ENCODE measurements around the gene KIAA1328. TPM values are rescaled to one million over a fixed set of nuclear protein-coding genes. Genes with fewer than 3 reads are reported as not detected.

KIAA1328 gene
- total and polyA plus RNA-seq, 2 experiments from 2014 or later = 3.3 to 12.5 TPM

DNA sequence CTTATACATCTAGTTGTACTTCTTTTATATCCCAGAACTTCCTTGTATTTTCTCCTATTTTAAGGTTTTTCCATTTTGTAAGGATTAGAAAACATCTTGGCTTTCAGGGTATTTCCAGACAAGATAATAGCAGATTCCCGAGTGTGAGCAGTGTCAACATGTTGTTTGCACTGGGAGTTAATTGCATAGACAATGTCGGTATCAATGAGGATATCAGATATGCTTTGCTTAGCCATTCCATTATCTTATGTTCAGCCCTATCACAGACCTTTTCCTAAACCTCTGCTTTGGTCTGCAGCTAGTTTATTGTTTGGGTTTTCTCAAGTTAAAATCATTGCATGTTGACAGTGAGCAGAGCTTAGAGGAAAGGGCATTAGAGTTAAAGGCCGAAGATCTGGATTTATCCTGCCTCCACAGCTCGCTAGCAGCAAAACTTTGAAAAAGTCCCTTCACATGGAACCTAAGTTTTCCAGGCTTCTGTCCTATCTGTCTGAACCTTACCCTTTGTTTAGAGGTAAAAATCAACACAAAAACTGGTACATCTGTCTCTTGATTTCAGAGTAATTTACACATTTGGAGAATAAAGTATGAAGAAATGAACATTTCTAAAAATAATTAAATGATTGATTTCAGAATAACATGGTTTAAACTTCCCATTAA is 355.4 kb downstream of the KIAA1328 start:
- TF ChIP-seq EZH2phosphoT487 (IDR thresholded peaks at IDR 0.05; ENCODE audit: low read depth, severe bottlenecking, unreplicated experiment) = no peak
- no peak for TF ChIP-seq EZH2 (IDR thresholded peaks at IDR 0.05; ENCODE audit: borderline replicate concordance)
- TF ChIP-seq, protein P1, sequence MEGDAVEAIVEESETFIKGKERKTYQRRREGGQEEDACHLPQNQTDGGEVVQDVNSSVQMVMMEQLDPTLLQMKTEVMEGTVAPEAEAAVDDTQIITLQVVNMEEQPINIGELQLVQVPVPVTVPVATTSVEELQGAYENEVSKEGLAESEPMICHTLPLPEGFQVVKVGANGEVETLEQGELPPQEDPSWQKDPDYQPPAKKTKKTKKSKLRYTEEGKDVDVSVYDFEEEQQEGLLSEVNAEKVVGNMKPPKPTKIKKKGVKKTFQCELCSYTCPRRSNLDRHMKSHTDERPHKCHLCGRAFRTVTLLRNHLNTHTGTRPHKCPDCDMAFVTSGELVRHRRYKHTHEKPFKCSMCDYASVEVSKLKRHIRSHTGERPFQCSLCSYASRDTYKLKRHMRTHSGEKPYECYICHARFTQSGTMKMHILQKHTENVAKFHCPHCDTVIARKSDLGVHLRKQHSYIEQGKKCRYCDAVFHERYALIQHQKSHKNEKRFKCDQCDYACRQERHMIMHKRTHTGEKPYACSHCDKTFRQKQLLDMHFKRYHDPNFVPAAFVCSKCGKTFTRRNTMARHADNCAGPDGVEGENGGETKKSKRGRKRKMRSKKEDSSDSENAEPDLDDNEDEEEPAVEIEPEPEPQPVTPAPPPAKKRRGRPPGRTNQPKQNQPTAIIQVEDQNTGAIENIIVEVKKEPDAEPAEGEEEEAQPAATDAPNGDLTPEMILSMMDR (IDR thresholded peaks at IDR 0.05; ENCODE audit: poor library complexity) = no peak
- H3K9me3 ChIP-seq (ENCODE audit: low read depth) = no peaks in the 10 kb centered on the region
- no peak overlapping the region for H2AFZ ChIP-seq
- H3K4me3 ChIP-seq = no peak overlapping the region
- H3K79me2 ChIP-seq = no peaks in the 10 kb centered on the region
- no peak overlapping the region for H3K4me2 ChIP-seq
- no peak for DNase-seq (ENCODE audit: low spot score)
- H3K36me3 ChIP-seq (replicated peaks; ENCODE audit: insufficient read depth, low read depth) = no peaks in the 10 kb centered on the region
- no peaks in the 10 kb centered on the region for H3K9me2 ChIP-seq (replicated peaks; ENCODE audit: insufficient read depth)
- no peaks in the 10 kb centered on the region for H3K27me3 ChIP-seq
- no peak overlapping the region for H3K27ac ChIP-seq
- H4K20me1 ChIP-seq (ENCODE audit: insufficient read depth, poor library complexity, severe bottlenecking) = no peaks in the 10 kb centered on the region
- WGBS (ENCODE audit: low lambda C conversion rate, missing lambda C conversion rate) = 35% methylated on average over 4 of the region's 4 CpGs
- H3K4me1 ChIP-seq (ENCODE audit: insufficient read depth) = no peaks in the 10 kb centered on the region

DNA sequence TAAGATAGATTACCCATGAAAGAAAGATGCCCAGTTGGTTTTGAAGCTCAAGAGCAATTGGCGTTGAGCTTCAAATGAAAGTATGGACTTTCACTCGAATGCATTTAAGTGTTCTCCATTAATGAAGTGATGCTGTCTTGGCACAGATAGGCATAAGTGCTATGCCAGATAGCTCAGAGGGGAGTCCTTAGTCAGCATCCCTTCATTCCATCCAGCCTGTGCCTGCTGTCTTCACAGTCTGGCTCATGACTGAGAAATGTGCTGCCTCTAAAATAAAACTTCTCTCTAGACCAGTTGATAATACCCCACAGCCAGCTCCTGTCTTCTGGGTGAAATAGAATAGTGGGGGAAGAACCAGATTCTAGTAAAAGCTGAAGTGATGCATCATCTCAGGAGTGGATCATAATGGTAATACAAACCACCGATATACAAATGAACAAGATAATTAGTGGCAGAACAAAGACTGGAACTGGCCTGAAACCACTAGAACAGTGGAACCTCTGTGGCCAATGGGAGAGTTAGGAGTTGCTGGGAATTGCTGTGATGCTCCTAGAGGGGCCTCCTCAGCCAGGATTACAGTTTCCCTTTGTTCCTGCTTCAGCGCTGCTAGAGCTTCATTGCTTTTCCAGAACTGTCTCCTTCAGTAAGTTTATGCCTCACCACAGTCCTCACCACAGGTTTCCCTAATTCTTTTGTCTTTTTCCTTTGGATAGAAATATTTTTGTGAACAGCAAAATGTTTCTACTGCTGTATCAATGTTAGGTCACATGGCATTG is 359.3 kb downstream of the KIAA1328 start:
- no peak overlapping the region for H2AFZ ChIP-seq
- no peak overlapping the region for H3K27ac ChIP-seq
- H3K79me2 ChIP-seq = no peaks in the 10 kb centered on the region
- no peak for DNase-seq (ENCODE audit: low spot score)
- H3K4me1 ChIP-seq (ENCODE audit: insufficient read depth) = no peaks in the 10 kb centered on the region
- no peak for TF ChIP-seq EZH2phosphoT487 (IDR thresholded peaks at IDR 0.05; ENCODE audit: low read depth, severe bottlenecking, unreplicated experiment)
- no peaks in the 10 kb centered on the region for H3K36me3 ChIP-seq (replicated peaks; ENCODE audit: insufficient read depth, low read depth)
- no peaks in the 10 kb centered on the region for H3K27me3 ChIP-seq
- WGBS (ENCODE audit: low lambda C conversion rate, missing lambda C conversion rate) = 90% methylated on average over 4 of the region's 4 CpGs
- H3K4me3 ChIP-seq = no peak overlapping the region
- no peaks in the 10 kb centered on the region for H3K9me3 ChIP-seq (ENCODE audit: low read depth)
- H3K4me2 ChIP-seq = no peak overlapping the region
- no peaks in the 10 kb centered on the region for H3K9me2 ChIP-seq (replicated peaks; ENCODE audit: insufficient read depth)
- H4K20me1 ChIP-seq (ENCODE audit: insufficient read depth, poor library complexity, severe bottlenecking) = no peaks in the 10 kb centered on the region

DNA sequence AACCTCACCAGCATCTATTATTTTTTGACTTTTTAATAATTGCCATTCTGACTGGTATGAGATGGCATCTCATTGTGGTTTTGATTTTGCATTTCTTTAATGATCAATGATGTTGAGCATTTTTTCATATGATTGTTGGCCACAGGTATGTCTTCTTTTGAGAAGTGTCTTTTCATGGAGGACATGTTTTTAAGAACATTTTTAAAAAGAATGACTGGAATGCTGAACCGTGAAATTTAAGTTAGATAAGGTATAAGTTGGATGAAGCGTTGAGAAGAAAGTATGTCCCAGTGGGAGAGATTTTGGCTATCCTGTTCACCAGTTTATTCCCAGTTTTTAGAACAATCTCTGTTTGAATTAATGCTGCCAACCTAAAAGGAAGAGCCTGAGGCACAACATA is 370.8 kb downstream of the KIAA1328 start:
- Histone ChIP-seq H3K36me3 (replicated peaks; ENCODE audit: insufficient read depth, low read depth) (no peaks in the 10 kb centered on the region), H3K4me3 (no peak overlapping the region), H3K79me2 (no peaks in the 10 kb centered on the region), H3K4me2 (no peak overlapping the region), H3K9me3 (ENCODE audit: low read depth) (peaks cover 5% of the 10 kb centered on the region), H3K27ac (no peak overlapping the region), H3K4me1 (ENCODE audit: insufficient read depth) (no peaks in the 10 kb centered on the region), H3K9me2 (replicated peaks; ENCODE audit: insufficient read depth) (no peaks in the 10 kb centered on the region), H3K27me3 (no peaks in the 10 kb centered on the region), H4K20me1 (ENCODE audit: insufficient read depth, poor library complexity, severe bottlenecking) (no peaks in the 10 kb centered on the region), H2AFZ (no peak overlapping the region)
- 89% methylated on average over 2 of the region's 2 CpGs for WGBS (ENCODE audit: low lambda C conversion rate, missing lambda C conversion rate)
- no peak for DNase-seq (ENCODE audit: low spot score)
- TF ChIP-seq, protein P1 (IDR thresholded peaks at IDR 0.05; ENCODE audit: poor library complexity) = no peak
- no peak for TF ChIP-seq EZH2phosphoT487 (IDR thresholded peaks at IDR 0.05; ENCODE audit: low read depth, severe bottlenecking, unreplicated experiment)
- TF ChIP-seq EZH2 (IDR thresholded peaks at IDR 0.05; ENCODE audit: borderline replicate concordance) = no peak

DNA sequence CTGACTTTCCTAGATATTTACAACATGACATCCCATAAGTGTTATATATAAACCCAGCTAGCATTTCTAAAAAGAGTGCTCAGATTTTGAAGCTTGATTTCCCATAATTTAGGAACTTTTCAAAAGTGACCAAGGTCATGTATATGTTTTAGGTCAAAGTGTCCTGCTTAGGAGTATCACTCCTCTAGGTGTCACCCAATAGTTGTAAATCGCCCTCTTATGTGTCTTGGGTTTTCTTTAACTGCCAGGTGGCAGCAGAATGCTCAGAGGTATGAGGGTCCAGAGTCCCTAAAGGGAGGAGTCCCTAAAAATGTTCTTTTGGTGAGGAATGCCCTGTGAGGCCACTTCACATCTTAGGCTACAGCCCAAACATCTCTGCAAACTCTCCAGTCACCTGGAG is 378.4 kb downstream of the KIAA1328 start:
- no peaks in the 10 kb centered on the region for H3K9me2 ChIP-seq (replicated peaks; ENCODE audit: insufficient read depth)
- WGBS (ENCODE audit: low lambda C conversion rate, missing lambda C conversion rate) = 69% methylated on average over 1 of the region's 1 CpG
- H4K20me1 ChIP-seq (ENCODE audit: insufficient read depth, poor library complexity, severe bottlenecking) = no peaks in the 10 kb centered on the region
- H3K36me3 ChIP-seq (replicated peaks; ENCODE audit: insufficient read depth, low read depth) = no peaks in the 10 kb centered on the region
- DNase-seq (ENCODE audit: low spot score) = no peak
- no peak overlapping the region for H2AFZ ChIP-seq
- H3K27ac ChIP-seq = no peak overlapping the region
- H3K4me3 ChIP-seq = no peak overlapping the region
- H3K79me2 ChIP-seq = no peaks in the 10 kb centered on the region
- H3K4me1 ChIP-seq (ENCODE audit: insufficient read depth) = no peaks in the 10 kb centered on the region
- no peak overlapping the region for H3K4me2 ChIP-seq
- no peaks in the 10 kb centered on the region for H3K27me3 ChIP-seq
- TF ChIP-seq, protein P1 (IDR thresholded peaks at IDR 0.05; ENCODE audit: poor library complexity) = no peak
- no peak for TF ChIP-seq EZH2phosphoT487 (IDR thresholded peaks at IDR 0.05; ENCODE audit: low read depth, severe bottlenecking, unreplicated experiment)
- TF ChIP-seq EZH2 (IDR thresholded peaks at IDR 0.05; ENCODE audit: borderline replicate concordance) = no peak
- peaks cover 5% of the 10 kb centered on the region for H3K9me3 ChIP-seq (ENCODE audit: low read depth)
